Pons (tissue), 1 donor: ENCODE data around the gene DCAF5.
"Not testable (repeated sequence)": the region's sequence is repeated elsewhere in the genome, so short reads cannot be mapped to it uniquely, and the experiment has no call there.

Experiments used
- DNase-seq: peaks from one replicate; pipeline ENCODE4 v3.0.0-alpha.2; 2016; ENCODE audit warnings: low spot score

Gene DCAF5

GRCh38 chr14:69068744-69069421 lies 84.0 kb downstream of the DCAF5 start:
- DNase-seq: no peak

GRCh38 chr14:69066396-69067171 lies 86.3 kb downstream of the DCAF5 start:
- no peak for DNase-seq

GRCh38 chr14:69065934-69066333 lies 87.0 kb downstream of the DCAF5 start:
- DNase-seq: not testable (repeated sequence)

GRCh38 chr14:69064596-69064995 lies 88.3 kb downstream of the DCAF5 start:
- DNase-seq: no peak

- no peak for DNase-seq
These were observed 93.0 kb downstream of the DCAF5 start for GRCh38 chr14:69059658-69060623.

- DNase-seq: no peak
These were observed 96.7 kb downstream of the DCAF5 start for GRCh38 chr14:69055999-69056788.

- no peak for DNase-seq
These were observed 97.8 kb downstream of the DCAF5 start for GRCh38 chr14:69055125-69055524.

- no peak for DNase-seq
These were observed 98.9 kb downstream of the DCAF5 start for GRCh38 chr14:69054030-69054429.

GRCh38 chr14:69052181-69052601 lies 100.7 kb downstream of the DCAF5 start:
- DNase-seq: no peak

- DNase-seq: no peak
These were observed 102.4 kb downstream of the DCAF5 start for GRCh38 chr14:69050240-69051184.

- DNase-seq: no peak
These were observed 103.2 kb downstream of the DCAF5 start for GRCh38 chr14:69049675-69050074.

- DNase-seq: no peak
These were observed 104.5 kb downstream of the DCAF5 start for GRCh38 chr14:69048456-69048855.

GRCh38 chr14:69047255-69047654 lies 105.7 kb downstream of the DCAF5 start:
- DNase-seq: no peak

- no peak for DNase-seq
These were observed 106.5 kb downstream of the DCAF5 start for GRCh38 chr14:69046476-69046860.

- DNase-seq: no peak
These were observed 107.0 kb downstream of the DCAF5 start for GRCh38 chr14:69045857-69046475.

GRCh38 chr14:69044965-69045555 lies 107.9 kb downstream of the DCAF5 start:
- DNase-seq: no peak

GRCh38 chr14:69044296-69044695 lies 108.6 kb downstream of the DCAF5 start:
- DNase-seq: no peak

- peak; percentile 57 for DNase-seq
These were observed 109.2 kb downstream of the DCAF5 start for GRCh38 chr14:69043596-69044260.
